ENCODE data around the gene TMEM252. TPM values are rescaled to one million over a fixed set of nuclear protein-coding genes. Genes with fewer than 3 reads are reported as not detected.

Gene TMEM252
- total RNA-seq, 2 experiments from 2014 or later, result not detected

DNA sequence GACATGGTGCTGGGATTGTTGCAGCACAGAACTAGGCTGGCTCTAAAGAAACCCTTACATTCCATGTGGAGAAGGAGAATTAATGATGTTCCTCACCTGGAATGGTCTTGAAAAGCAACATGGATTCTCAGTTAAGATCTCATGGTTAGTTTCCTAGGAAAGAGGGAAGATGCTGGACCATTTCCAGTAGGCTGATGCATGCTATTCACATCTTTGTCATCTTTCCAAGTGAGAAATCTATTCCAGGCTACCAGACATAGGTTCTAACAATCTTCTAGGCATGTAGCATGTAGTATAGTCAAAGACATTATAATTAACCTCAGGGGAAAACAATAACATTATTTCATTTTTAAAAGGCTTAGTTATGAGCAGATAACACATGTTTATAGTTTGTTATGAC is 44.3 kb downstream of the TMEM252 start:
- Histone ChIP-seq H3K9me2 (ENCODE audit: insufficient read depth, low read length) (no peaks in the 10 kb centered on the region), H3K9me3 (ENCODE audit: low read length) (no peaks in the 10 kb centered on the region), H3K4me3 (ENCODE audit: low read depth, low read length, poor library complexity, severe bottlenecking) (no peak overlapping the region), H3K27ac (ENCODE audit: low read depth, low read length, poor library complexity, severe bottlenecking) (no peak overlapping the region), H2AFZ (ENCODE audit: low read length) (no peak overlapping the region), H4K20me1 (ENCODE audit: insufficient read depth, low read length) (no peaks in the 10 kb centered on the region), H3K79me2 (ENCODE audit: insufficient read depth, low read depth, low read length) (no peaks in the 10 kb centered on the region), H3K36me3 (ENCODE audit: insufficient read depth, low read length) (no peaks in the 10 kb centered on the region), H3K4me2 (ENCODE audit: low read length) (no peak overlapping the region), H3K4me1 (ENCODE audit: insufficient read depth, low read length, poor library complexity, severe bottlenecking) (no peaks in the 10 kb centered on the region)
- intact Hi-C loops (cut with micrococcal nuclease; ENCODE audit: unreplicated experiment), result no loop called here
- CTCF ChIA-PET (ENCODE audit: unreplicated experiment), result no interaction called here
- BruUV-seq (replicated peaks), result no TSS peak
- no peak for TF ChIP-seq EZH2phosphoT487 (IDR thresholded peaks at IDR 0.05; ENCODE audit: borderline replicate concordance, low read depth, low read length)
- DNase-seq (ENCODE audit: low spot score), result no peak
- POLR2A ChIA-PET, result no interaction called here

GRCh38 chr9:68495247-68495646 is 45.4 kb downstream of the TMEM252 start:
- Histone ChIP-seq H3K36me3 (ENCODE audit: insufficient read depth, low read length) (no peaks in the 10 kb centered on the region), H3K9me3 (ENCODE audit: low read length) (no peaks in the 10 kb centered on the region), H4K20me1 (ENCODE audit: insufficient read depth, low read length) (no peaks in the 10 kb centered on the region), H3K4me2 (ENCODE audit: low read length) (no peak overlapping the region), H2AFZ (ENCODE audit: low read length) (no peak overlapping the region), H3K27ac (ENCODE audit: low read depth, low read length, poor library complexity, severe bottlenecking) (no peak overlapping the region), H3K4me1 (ENCODE audit: insufficient read depth, low read length, poor library complexity, severe bottlenecking) (no peaks in the 10 kb centered on the region), H3K9me2 (ENCODE audit: insufficient read depth, low read length) (no peaks in the 10 kb centered on the region), H3K4me3 (ENCODE audit: low read depth, low read length, poor library complexity, severe bottlenecking) (no peak overlapping the region), H3K79me2 (ENCODE audit: insufficient read depth, low read depth, low read length) (no peaks in the 10 kb centered on the region)
- ChIA-PET CTCF (ENCODE audit: unreplicated experiment) (no interaction called here), POLR2A (no interaction called here)
- no peak for DNase-seq (ENCODE audit: low spot score)
- BruUV-seq (replicated peaks), result no TSS peak
- intact Hi-C loops (cut with micrococcal nuclease; ENCODE audit: unreplicated experiment), result no loop called here
- TF ChIP-seq EZH2phosphoT487 (IDR thresholded peaks at IDR 0.05; ENCODE audit: borderline replicate concordance, low read depth, low read length), result no peak
- TF ChIP-seq, protein P1, sequence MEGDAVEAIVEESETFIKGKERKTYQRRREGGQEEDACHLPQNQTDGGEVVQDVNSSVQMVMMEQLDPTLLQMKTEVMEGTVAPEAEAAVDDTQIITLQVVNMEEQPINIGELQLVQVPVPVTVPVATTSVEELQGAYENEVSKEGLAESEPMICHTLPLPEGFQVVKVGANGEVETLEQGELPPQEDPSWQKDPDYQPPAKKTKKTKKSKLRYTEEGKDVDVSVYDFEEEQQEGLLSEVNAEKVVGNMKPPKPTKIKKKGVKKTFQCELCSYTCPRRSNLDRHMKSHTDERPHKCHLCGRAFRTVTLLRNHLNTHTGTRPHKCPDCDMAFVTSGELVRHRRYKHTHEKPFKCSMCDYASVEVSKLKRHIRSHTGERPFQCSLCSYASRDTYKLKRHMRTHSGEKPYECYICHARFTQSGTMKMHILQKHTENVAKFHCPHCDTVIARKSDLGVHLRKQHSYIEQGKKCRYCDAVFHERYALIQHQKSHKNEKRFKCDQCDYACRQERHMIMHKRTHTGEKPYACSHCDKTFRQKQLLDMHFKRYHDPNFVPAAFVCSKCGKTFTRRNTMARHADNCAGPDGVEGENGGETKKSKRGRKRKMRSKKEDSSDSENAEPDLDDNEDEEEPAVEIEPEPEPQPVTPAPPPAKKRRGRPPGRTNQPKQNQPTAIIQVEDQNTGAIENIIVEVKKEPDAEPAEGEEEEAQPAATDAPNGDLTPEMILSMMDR (conservative IDR thresholded peaks at IDR 0.05; ENCODE audit: low read length), result no peak

GRCh38 chr9:68493958-68494577 is 46.6 kb downstream of the TMEM252 start:
- Histone ChIP-seq H3K36me3 (ENCODE audit: insufficient read depth, low read length) (no peaks in the 10 kb centered on the region), H3K4me2 (ENCODE audit: low read length) (no peak overlapping the region), H2AFZ (ENCODE audit: low read length) (no peak overlapping the region), H4K20me1 (ENCODE audit: insufficient read depth, low read length) (no peaks in the 10 kb centered on the region), H3K9me2 (ENCODE audit: insufficient read depth, low read length) (no peaks in the 10 kb centered on the region), H3K27ac (ENCODE audit: low read depth, low read length, poor library complexity, severe bottlenecking) (no peak overlapping the region), H3K4me3 (ENCODE audit: low read depth, low read length, poor library complexity, severe bottlenecking) (no peak overlapping the region), H3K4me1 (ENCODE audit: insufficient read depth, low read length, poor library complexity, severe bottlenecking) (no peaks in the 10 kb centered on the region), H3K79me2 (ENCODE audit: insufficient read depth, low read depth, low read length) (no peaks in the 10 kb centered on the region), H3K9me3 (ENCODE audit: low read length) (no peaks in the 10 kb centered on the region)
- POLR2A ChIA-PET, result interaction anchor here (0.6 kb wide), 1 partner anchor 808 kb away, joined by 3 read pairs; no protein-coding TSS in a partner anchor
- BruUV-seq (replicated peaks), result no TSS peak
- intact Hi-C loops (cut with micrococcal nuclease; ENCODE audit: unreplicated experiment), result no loop called here
- TF ChIP-seq EZH2phosphoT487 (IDR thresholded peaks at IDR 0.05; ENCODE audit: borderline replicate concordance, low read depth, low read length), result no peak
- TF ChIP-seq, protein P1 (conservative IDR thresholded peaks at IDR 0.05; ENCODE audit: low read length), result no peak
- CTCF ChIA-PET (ENCODE audit: unreplicated experiment), result no interaction called here
- no peak for DNase-seq (ENCODE audit: low spot score)
